GM18508 (cell line): ENCODE results near the gene PCNX1.
"Not testable (repeated sequence)": the region's sequence is repeated elsewhere in the genome, so short reads cannot be mapped to it uniquely, and the experiment has no call there.

ENCODE experiments used
- ATAC-seq: cut with Tn5 transposase; IDR thresholded peaks from one replicate; pipeline ENCODE4 v1.9.1; 2021; ENCODE audit warnings: moderate number of reproducible peaks; ENCODE audit not compliant: insufficient read depth, unreplicated experiment

PCNX1 gene

GRCh38 chr14:71004481-71004880 lies 97.2 kb downstream of the PCNX1 start:
- no peak for ATAC-seq

- ATAC-seq, result no peak
Measured at GRCh38 chr14:71005076-71005475, 97.8 kb downstream of the PCNX1 start.

DNA sequence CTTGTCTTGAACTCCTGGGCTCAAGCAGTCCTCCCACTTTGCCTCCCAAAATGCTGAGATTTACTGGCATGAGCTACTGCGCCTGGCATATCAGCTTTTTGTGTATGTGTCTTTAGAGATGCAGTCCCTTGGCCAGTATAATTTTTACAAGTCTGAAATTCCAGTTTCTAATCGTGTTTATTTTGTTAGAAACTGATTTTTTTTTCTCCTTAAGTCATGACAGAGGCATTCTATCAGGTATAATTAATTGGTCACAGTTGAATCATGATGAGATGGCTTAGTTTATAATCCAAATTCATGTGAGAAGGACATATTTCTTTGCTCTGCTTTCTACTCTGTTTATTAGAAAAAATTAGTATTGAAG lies 98.9 kb downstream of the PCNX1 start:
- no peak for ATAC-seq

DNA sequence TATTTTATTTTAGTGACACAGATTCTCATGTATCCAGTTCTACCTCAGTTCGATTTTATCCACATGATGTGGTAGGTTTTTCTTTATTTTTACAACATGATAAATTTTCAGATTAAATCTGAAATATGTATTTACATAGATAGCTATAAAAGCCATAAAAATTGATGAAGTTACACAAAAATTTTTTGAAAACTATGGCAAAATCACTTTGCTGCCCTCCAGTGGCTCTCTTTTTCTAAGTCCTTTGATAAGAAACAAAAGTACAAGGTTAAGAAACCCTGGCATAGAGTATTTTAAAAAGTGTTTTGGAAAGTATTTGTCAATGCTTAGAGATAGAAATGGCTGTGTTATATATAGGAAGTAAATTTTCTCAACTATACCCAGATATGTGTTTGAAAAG lies 104.2 kb downstream of the PCNX1 start:
- no peak for ATAC-seq

DNA sequence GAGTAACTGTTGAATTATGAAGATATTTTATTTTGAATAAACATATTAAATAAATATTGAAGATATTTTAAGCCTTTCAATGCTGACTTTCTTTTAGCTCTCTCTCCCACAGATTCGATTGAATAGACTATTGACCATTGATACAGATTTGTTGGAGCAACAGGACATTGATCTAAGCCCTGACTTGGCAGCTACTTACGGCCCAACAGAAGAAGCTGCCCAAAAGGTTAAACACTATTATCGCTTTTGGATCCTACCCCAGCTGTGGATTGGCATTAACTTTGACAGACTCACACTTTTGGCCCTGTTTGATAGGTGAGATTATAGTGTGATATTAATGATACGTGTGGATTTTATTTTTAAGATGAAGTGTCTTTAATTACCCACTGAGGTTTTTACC lies 105.6 kb downstream of the PCNX1 start:
- ATAC-seq, result no peak

GRCh38 chr14:71013551-71014192 lies 106.4 kb downstream of the PCNX1 start:
- ATAC-seq, result no peak

DNA sequence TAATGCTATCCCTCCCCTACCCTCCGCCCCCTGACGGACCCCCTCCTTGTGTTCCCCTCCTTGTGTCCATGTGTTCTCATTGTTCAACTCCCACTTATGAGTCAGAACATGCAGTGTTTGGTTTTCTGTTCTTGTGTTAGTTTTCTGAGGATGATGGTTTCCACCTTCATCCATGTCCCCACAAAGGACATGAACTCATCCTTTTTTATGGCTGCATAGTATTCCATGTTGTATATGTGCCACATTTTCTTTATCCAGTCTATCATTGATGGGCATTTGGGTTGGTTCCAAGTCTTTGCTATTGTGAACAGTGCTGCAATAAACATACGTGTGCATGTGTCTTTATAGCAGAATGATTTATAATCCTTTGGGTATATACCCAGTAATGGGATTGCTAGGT lies 112.7 kb downstream of the PCNX1 start:
- not testable (repeated sequence) for ATAC-seq

- ATAC-seq, result no peak
Measured at GRCh38 chr14:71021347-71022011, 114.2 kb downstream of the PCNX1 start.

- no peak for ATAC-seq
Measured at GRCh38 chr14:71022012-71022869, 115.0 kb downstream of the PCNX1 start.

DNA sequence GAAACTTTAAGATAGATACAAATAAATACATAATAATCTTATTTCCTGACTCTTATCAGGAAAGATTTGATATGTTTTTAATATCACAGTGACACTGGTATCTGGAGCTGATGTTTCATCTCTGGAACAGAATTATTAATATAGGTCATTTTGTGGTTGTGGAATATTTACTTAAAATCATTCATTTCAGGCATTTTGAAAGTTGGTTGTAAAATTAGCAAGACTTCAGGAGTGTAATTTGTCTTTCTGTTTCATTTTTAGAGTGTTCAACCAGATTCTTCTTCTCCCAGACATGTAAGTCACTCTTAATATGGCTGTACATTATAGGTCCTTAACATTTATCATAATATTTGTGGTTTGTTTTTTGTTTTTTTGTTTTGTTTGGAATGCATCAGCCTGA lies 115.7 kb downstream of the PCNX1 start:
- ATAC-seq, result no peak

- no peak for ATAC-seq
Measured at GRCh38 chr14:71029236-71029781, 122.0 kb downstream of the PCNX1 start.

- ATAC-seq, result no peak
Measured at GRCh38 chr14:71031000-71031399, 123.7 kb downstream of the PCNX1 start.

DNA sequence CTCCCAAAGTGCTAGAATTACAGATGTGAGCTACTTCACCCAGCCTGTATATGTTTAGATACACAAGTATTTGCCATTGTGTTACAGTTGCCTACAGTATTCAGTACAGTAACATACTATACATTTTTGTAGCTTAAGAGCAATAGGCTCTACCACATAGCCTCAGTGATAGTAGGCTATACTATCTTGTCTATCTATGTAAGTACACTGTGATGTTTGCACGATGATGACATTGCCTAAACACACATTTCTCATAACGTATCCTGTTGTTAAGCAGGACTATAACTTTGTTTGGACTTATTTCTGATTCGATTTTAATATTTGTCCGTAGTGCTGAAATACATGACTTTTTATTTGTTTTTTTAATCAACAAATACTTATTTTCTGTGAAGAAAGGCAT lies 129.2 kb downstream of the PCNX1 start:
- ATAC-seq, result no peak

DNA sequence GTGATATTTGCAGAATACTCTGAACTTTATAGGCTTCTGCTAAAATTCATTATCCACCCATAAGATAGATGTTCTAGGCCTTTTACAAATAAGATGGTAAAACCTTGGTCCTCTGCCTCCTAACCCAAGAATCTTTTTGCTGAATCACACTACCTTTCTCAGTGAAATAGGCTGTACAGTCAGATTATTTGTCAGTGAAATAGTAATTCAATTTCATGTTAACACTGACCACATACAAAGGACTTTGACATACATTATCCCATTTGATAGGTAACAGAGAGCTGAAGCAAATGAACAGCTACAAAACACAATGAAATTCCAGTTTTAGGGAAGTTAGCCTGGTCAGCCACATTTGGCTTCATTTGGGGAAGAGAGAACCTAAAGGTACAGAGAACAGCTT lies 141.1 kb downstream of the PCNX1 start:
- no peak for ATAC-seq

DNA sequence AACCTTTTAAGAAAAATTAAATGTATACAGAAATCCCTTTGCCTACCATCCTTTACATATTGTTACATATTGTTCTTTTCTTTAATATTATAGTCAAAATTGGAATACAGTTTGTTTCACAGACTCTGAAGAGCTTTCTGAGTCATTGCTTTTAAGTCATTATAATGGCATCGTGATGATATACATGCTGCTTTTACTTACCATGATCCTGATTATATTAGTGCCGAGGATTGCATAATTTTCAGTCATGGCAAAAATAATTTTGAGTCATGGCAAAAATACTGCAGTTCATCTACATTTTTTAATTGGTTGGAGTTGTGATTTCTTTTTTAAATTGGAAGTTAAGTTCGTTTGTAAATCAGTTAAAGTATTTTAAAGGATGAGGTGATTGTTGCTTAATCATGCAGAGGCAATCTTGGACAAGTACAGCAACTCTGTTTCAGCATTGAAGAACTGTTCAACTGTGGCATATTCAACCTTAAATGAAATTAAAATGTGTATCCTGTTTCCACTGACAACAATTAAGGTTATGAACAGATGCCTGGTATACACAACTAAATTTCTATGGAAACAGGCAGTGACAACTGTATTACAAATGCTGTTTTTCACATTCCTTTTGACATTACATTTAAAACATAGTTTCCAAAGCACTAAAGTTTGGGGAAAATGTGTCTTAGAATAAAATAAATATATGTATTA lies 142.3 kb downstream of the PCNX1 start:
- no peak for ATAC-seq

GRCh38 chr14:71050227-71050823 lies 143.1 kb downstream of the PCNX1 start:
- no peak for ATAC-seq

DNA sequence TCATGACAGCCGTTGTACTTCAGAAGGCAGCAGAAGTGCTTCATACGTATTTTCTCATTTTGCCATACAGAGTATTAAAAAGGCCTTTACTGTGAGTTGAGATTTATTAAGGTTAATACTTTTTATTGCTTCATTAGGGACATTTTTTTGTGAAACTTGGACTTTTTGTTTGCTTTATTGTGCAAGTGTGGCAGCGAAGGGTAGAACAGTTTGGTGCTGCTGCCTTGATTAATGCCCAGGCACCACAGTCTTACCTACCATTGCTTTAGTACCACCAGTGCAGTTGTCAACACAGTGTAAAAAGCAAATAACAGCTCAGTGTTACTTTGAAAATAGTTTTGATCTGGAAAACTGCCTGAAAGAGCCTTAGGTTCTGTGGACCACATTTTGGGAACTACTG lies 147.4 kb downstream of the PCNX1 start:
- no peak for ATAC-seq

- no peak for ATAC-seq
Measured at GRCh38 chr14:71056168-71056567, 148.9 kb downstream of the PCNX1 start.

DNA sequence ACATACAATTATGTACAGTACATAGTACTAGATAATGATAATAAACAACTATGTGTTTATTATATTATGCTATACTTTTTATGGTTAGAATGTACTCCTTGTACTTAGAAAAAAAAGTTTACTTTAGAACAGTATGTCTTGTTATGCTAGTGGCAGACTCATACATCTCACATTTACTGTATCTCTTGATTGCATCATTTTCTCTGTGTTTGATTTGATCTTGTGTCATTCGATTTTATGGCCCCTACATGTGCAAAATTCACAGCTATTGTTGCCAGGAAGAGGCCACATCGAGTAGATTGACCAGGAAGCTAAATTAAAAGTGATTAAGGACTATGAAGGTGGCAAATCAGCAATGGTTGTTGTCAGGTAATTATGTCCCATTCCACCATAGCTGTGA lies 153.0 kb downstream of the PCNX1 start:
- ATAC-seq, result no peak

DNA sequence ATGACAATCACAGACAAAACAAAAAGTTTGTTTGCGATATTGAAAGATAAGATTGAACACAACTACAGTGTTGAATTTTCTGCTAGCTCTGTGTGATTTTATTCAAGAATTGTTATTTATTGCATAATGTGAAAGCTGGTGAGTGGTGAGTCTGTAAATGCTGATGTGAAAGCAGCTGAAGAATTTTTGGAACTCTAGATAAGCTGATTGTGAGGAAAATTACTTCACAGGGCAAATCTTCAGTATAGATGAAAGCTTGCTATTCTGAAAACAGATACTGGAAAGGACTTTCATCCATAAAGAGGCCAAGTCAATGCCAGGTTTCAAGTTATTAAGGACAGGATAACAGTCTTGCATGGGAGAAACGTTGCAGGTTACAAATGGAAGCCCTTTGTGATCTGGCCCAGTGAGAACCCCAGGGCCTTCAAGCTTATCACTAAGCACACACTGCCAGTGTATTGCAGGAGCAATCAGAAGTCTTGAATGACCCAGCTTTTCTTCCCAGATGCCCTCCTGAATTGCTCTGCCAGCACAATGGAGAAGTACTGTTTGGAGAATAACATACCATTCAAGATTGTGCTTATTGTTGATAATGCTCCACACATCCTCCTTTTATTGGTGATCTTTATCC lies 153.7 kb downstream of the PCNX1 start:
- ATAC-seq, result no peak
